Measurements from ENCODE around the gene TRIML1. TPM values are rescaled to one million over a fixed set of nuclear protein-coding genes. Genes with fewer than 3 reads are reported as not detected.

Gene TRIML1
- polyA plus RNA-seq, 1 donor from 2014 or later: not detected

- Histone ChIP-seq H3K36me3 (ENCODE audit: insufficient read depth, low read length) (no peaks in the 10 kb centered on the region), H3K9me3 (ENCODE audit: low read length) (no peaks in the 10 kb centered on the region), H4K20me1 (ENCODE audit: insufficient read depth) (no peaks in the 10 kb centered on the region), H3K9ac (ENCODE audit: low read length) (no peak overlapping the region), H3K27ac (ENCODE audit: low read length) (no peak overlapping the region), H3K27me3 (ENCODE audit: insufficient read depth, low read depth, low read length) (no peaks in the 10 kb centered on the region), H3K4me3 (ENCODE audit: low read length) (no peak overlapping the region), H3K4me2 (ENCODE audit: low read length) (no peak overlapping the region), H3K9me2 (ENCODE audit: insufficient read depth, low read length) (no peaks in the 10 kb centered on the region), H3K79me2 (replicated peaks; ENCODE audit: insufficient read depth, low read length) (no peaks in the 10 kb centered on the region), H2AFZ (ENCODE audit: low read depth, low read length) (no peak overlapping the region), H3F3A (ENCODE audit: insufficient read depth, low read length, poor library complexity, severe bottlenecking) (no peaks in the 10 kb centered on the region)
- TF ChIP-seq, protein P1, sequence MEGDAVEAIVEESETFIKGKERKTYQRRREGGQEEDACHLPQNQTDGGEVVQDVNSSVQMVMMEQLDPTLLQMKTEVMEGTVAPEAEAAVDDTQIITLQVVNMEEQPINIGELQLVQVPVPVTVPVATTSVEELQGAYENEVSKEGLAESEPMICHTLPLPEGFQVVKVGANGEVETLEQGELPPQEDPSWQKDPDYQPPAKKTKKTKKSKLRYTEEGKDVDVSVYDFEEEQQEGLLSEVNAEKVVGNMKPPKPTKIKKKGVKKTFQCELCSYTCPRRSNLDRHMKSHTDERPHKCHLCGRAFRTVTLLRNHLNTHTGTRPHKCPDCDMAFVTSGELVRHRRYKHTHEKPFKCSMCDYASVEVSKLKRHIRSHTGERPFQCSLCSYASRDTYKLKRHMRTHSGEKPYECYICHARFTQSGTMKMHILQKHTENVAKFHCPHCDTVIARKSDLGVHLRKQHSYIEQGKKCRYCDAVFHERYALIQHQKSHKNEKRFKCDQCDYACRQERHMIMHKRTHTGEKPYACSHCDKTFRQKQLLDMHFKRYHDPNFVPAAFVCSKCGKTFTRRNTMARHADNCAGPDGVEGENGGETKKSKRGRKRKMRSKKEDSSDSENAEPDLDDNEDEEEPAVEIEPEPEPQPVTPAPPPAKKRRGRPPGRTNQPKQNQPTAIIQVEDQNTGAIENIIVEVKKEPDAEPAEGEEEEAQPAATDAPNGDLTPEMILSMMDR (IDR thresholded peaks at IDR 0.05; ENCODE audit: poor library complexity, severe bottlenecking): no peak
- TF ChIP-seq RAD21 (conservative IDR thresholded peaks at IDR 0.05): no peak
- TF ChIP-seq EZH2 (IDR thresholded peaks at IDR 0.05; ENCODE audit: borderline replicate concordance, insufficient read depth, low read length, poor library complexity, severe bottlenecking): no peak
- TF ChIP-seq MXI1 (conservative IDR thresholded peaks at IDR 0.05; ENCODE audit: poor library complexity, severe bottlenecking): no peak
- TF ChIP-seq EP300 (conservative IDR thresholded peaks at IDR 0.05; ENCODE audit: poor library complexity, severe bottlenecking): no peak
- no peak for TF ChIP-seq SMC3 (conservative IDR thresholded peaks at IDR 0.05; ENCODE audit: poor library complexity)
- TF ChIP-seq REST (IDR thresholded peaks at IDR 0.05; ENCODE audit: borderline replicate concordance): no peak
- TF ChIP-seq TAF1 (IDR thresholded peaks at IDR 0.05; ENCODE audit: low read depth): no peak
- TF ChIP-seq POLR2AphosphoS5 (IDR thresholded peaks at IDR 0.05): no peak
These were observed 11.9 kb upstream of the TRIML1 start for GRCh38 chr4:188127214-188127874.

DNA sequence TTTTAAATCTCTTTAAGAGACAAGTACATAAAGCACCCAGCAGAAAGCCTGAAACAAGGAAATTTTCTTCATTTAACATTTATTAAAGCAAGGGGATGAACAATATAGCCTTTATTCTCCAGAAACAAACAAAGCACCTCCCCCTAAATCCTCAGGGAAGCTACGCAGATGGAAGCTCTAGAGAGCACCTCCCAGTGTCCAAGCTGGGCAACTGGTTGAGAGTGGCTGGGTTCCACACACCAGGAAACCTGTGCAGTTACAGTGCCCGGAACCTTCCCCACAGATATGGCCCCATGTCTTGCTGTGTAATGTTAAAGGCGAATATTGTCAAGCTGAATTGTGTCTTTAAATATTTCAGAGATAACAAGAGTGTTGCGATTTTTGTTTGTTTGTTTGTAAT, 8.9 kb upstream of the TRIML1 start:
- no peaks in the 10 kb centered on the region for H3F3A ChIP-seq (ENCODE audit: insufficient read depth, low read length, poor library complexity, severe bottlenecking)
- no peak overlapping the region for H3K4me3 ChIP-seq (ENCODE audit: low read length)
- H3K36me3 ChIP-seq (ENCODE audit: insufficient read depth, low read length): no peaks in the 10 kb centered on the region
- H3K27ac ChIP-seq (ENCODE audit: low read length): no peak overlapping the region
- no peaks in the 10 kb centered on the region for H3K27me3 ChIP-seq (ENCODE audit: insufficient read depth, low read depth, low read length)
- no peak overlapping the region for H3K9ac ChIP-seq (ENCODE audit: low read length)
- no peak overlapping the region for H2AFZ ChIP-seq (ENCODE audit: low read depth, low read length)
- H4K20me1 ChIP-seq (ENCODE audit: insufficient read depth): no peaks in the 10 kb centered on the region
- H3K79me2 ChIP-seq (replicated peaks; ENCODE audit: insufficient read depth, low read length): no peaks in the 10 kb centered on the region
- TF ChIP-seq RAD21 (conservative IDR thresholded peaks at IDR 0.05): no peak
- no peak for TF ChIP-seq SMC3 (conservative IDR thresholded peaks at IDR 0.05; ENCODE audit: poor library complexity)
- TF ChIP-seq EP300 (conservative IDR thresholded peaks at IDR 0.05; ENCODE audit: poor library complexity, severe bottlenecking): no peak
- no peak for TF ChIP-seq REST (IDR thresholded peaks at IDR 0.05; ENCODE audit: borderline replicate concordance)
- no peaks in the 10 kb centered on the region for H3K9me3 ChIP-seq (ENCODE audit: low read length)
- H3K4me2 ChIP-seq (ENCODE audit: low read length): no peak overlapping the region
- no peaks in the 10 kb centered on the region for H3K9me2 ChIP-seq (ENCODE audit: insufficient read depth, low read length)

All from neural cell (in vitro differentiated cells).